ENCODE measurements around the gene GRIN2A. TPM values are rescaled to one million over a fixed set of nuclear protein-coding genes. Genes with fewer than 3 reads are reported as not detected.

GRIN2A gene
- polyA plus RNA-seq, 1 donor (not counting 4 experiments of a cell fraction or from before 2014, with no cell fraction given): 0.01 TPM

GRCh38 chr16:10136916-10137315 is 45.3 kb downstream of the GRIN2A start:
- no peak overlapping the region for H3K9ac ChIP-seq (ENCODE audit: control insufficient read depth, extremely low read depth, insufficient read depth, low read length)
- no peaks in the 10 kb centered on the region for H3K4me1 ChIP-seq (ENCODE audit: control insufficient read depth, extremely low read depth, insufficient read depth, low read length)
- no peaks in the 10 kb centered on the region for H3K9me1 ChIP-seq (ENCODE audit: control insufficient read depth, extremely low read depth, insufficient read depth, low read length)
- DNase-seq (ENCODE audit: low read depth, low spot score) (no peak), FAIRE-seq (no peak)
- no peak overlapping the region for H2AFZ ChIP-seq (ENCODE audit: control insufficient read depth, low read length)
- dilution Hi-C loops (cut with MboI; ENCODE audit: extremely low pct_ligation_motif_present, low sequenced_read_pairs): no loop called here
- H3K27ac ChIP-seq (ENCODE audit: control insufficient read depth, insufficient read depth, low read length): no peak overlapping the region
- H3K36me3 ChIP-seq (ENCODE audit: control insufficient read depth in 2 of 2, extremely low read depth in 1 of 2, insufficient read depth in 2 of 2, low read length in 2 of 2): no peaks in the 10 kb centered on the region
- no peak overlapping the region for H3K4me3 ChIP-seq (ENCODE audit: control insufficient read depth in 2 of 3, extremely low read depth in 1 of 3, insufficient read depth in 2 of 3, low read depth in 1 of 3, low read length in 3 of 3)
- H3K9me3 ChIP-seq (ENCODE audit: control insufficient read depth, low read depth, low read length): no peaks in the 10 kb centered on the region
- H3K27me3 ChIP-seq (ENCODE audit: control insufficient read depth, extremely low read depth, insufficient read depth, low read length): no peaks in the 10 kb centered on the region
- TF ChIP-seq CTCF (optimal IDR thresholded peaks at IDR 0.05 in 1 of 3, IDR thresholded peaks at IDR 0.05 in 1 of 3, conservative IDR thresholded peaks at IDR 0.05 in 1 of 3; ENCODE audit: extremely low read depth in 1 of 3, insufficient read depth in 2 of 3, low read length in 3 of 3): no peak
- TF ChIP-seq EZH2 (IDR thresholded peaks at IDR 0.05; ENCODE audit: low read length): no peak
- H3K4me2 ChIP-seq (ENCODE audit: control insufficient read depth, extremely low read depth, insufficient read depth, low read depth, low read length): no peak overlapping the region
- no peaks in the 10 kb centered on the region for H4K20me1 ChIP-seq (ENCODE audit: control insufficient read depth, extremely low read depth, insufficient read depth, low read length)
- H3K79me2 ChIP-seq (ENCODE audit: control insufficient read depth, insufficient read depth, low read length): no peaks in the 10 kb centered on the region

GRCh38 chr16:10130538-10130937 is 51.7 kb downstream of the GRIN2A start:
- no peaks in the 10 kb centered on the region for H4K20me1 ChIP-seq (ENCODE audit: control insufficient read depth, extremely low read depth, insufficient read depth, low read length)
- H3K9me3 ChIP-seq (ENCODE audit: control insufficient read depth, low read depth, low read length): no peaks in the 10 kb centered on the region
- no peak overlapping the region for H3K9ac ChIP-seq (ENCODE audit: control insufficient read depth, extremely low read depth, insufficient read depth, low read length)
- no peak for FAIRE-seq
- no peak for DNase-seq (ENCODE audit: low read depth, low spot score)
- no peak overlapping the region for H3K4me2 ChIP-seq (ENCODE audit: control insufficient read depth, extremely low read depth, insufficient read depth, low read depth, low read length)
- no peaks in the 10 kb centered on the region for H3K79me2 ChIP-seq (ENCODE audit: control insufficient read depth, insufficient read depth, low read length)
- dilution Hi-C loops (cut with MboI; ENCODE audit: extremely low pct_ligation_motif_present, low sequenced_read_pairs): no loop called here
- TF ChIP-seq CTCF (optimal IDR thresholded peaks at IDR 0.05 in 1 of 3, IDR thresholded peaks at IDR 0.05 in 1 of 3, conservative IDR thresholded peaks at IDR 0.05 in 1 of 3; ENCODE audit: extremely low read depth in 1 of 3, insufficient read depth in 2 of 3, low read length in 3 of 3): no peak
- TF ChIP-seq EZH2 (IDR thresholded peaks at IDR 0.05; ENCODE audit: low read length): no peak
- no peaks in the 10 kb centered on the region for H3K27me3 ChIP-seq (ENCODE audit: control insufficient read depth, extremely low read depth, insufficient read depth, low read length)
- no peaks in the 10 kb centered on the region for H3K4me1 ChIP-seq (ENCODE audit: control insufficient read depth, extremely low read depth, insufficient read depth, low read length)
- H3K27ac ChIP-seq (ENCODE audit: control insufficient read depth, insufficient read depth, low read length): no peak overlapping the region
- H3K4me3 ChIP-seq (ENCODE audit: control insufficient read depth in 2 of 3, extremely low read depth in 1 of 3, insufficient read depth in 2 of 3, low read depth in 1 of 3, low read length in 3 of 3): no peak overlapping the region
- H3K36me3 ChIP-seq (ENCODE audit: control insufficient read depth in 2 of 2, extremely low read depth in 1 of 2, insufficient read depth in 2 of 2, low read length in 2 of 2): no peaks in the 10 kb centered on the region
- no peaks in the 10 kb centered on the region for H3K9me1 ChIP-seq (ENCODE audit: control insufficient read depth, extremely low read depth, insufficient read depth, low read length)
- no peak overlapping the region for H2AFZ ChIP-seq (ENCODE audit: control insufficient read depth, low read length)

All from keratinocyte (primary cell).